NCI-H187 treated with DMSO at 0.1 percent for 48 hours (cell line): ENCODE data around the gene RHOF.

Source experiments
- DNase-seq: peaks from one replicate; lab custom pipeline; 2025; lab: John Stamatoyannopoulos, UW

RHOF gene

DNA sequence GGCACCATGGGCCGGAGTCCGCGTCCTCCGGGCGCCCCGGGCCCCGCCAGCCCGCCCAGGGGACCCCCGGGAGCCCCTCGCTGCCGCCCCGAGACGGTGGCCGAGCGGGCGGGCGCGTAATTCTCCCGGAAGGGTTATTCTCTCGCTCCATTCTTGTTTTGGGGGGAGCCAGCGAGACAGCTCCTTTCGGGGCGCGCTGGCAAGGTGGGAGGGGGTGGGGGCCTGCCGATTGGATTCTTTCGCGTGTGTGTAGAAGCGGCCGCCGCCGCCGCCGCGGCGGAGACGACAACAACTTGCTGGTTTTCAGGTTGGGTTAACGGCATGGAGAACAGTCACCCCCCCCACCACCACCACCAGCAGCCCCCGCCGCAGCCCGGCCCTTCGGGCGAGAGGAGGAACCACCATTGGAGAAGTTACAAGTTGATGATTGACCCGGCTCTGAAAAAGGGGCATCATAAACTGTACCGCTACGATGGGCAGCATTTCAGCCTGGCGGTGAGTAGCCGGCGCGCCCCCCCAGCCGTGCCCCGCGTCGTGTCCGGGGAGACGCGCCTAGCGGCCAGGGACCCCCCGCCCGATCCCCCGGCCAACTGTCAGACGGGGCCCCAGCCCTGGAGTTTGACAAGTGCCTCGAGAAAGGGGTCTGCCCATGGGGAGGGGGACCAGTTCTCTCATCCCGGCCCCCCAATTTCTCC is 11.1 kb upstream of the RHOF start:
- DNase-seq = no peak

GRCh38 chr12:121803861-121804416 is 10.5 kb upstream of the RHOF start, which contains the start of gene SETD1B:
Gene SETD1B (plus strand): TSS chr12:121804009. CDS start chr12:121804738, 729 bp downstream.
- DNase-seq = no peak

GRCh38 chr12:121802843-121803698 is 9.6 kb upstream of the RHOF start:
- DNase-seq = peak; percentile 87

GRCh38 chr12:121802485-121802842 is 9.0 kb upstream of the RHOF start:
- no peak for DNase-seq

GRCh38 chr12:121801595-121802484 is 8.4 kb upstream of the RHOF start:
- DNase-seq = no peak

- DNase-seq = no peak
Observed at GRCh38 chr12:121800694-121801594, 7.5 kb upstream of the RHOF start.

GRCh38 chr12:121799842-121800693 is 6.6 kb upstream of the RHOF start:
- DNase-seq = peak; percentile 52

DNA sequence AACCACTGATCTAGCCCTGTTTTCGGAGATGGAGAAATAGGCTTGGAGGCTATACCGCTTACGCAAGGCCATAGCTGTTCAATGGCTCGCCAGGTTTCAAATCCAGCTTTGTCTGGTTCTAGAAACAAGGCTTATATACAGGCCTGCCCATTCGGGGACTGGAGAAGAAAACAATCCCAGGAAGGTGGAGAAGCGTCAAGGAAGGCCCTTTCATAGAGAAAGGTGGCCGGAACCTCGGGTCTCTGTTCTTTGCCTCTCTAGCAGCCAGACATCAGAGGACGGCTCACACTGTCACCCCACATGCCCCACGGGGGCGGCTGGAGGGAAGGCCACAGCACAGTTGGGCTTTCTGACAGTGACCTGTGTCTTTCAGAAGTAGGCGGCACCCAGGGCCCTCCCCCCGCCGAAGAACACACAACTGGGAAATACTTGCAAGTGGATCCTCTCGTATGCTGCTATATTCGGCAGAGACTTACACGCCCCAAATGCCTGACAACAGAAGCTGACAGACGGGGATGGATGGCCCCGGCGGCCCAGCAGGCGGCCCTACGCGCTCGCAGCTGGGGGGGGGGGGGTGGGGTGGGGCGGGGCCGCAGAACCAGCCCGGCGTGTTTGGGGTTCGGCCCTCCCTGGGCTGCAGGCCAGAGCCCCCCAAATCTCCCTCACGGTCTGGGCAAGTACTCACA is 5.8 kb upstream of the RHOF start:
- peak; percentile 79 for DNase-seq

DNA sequence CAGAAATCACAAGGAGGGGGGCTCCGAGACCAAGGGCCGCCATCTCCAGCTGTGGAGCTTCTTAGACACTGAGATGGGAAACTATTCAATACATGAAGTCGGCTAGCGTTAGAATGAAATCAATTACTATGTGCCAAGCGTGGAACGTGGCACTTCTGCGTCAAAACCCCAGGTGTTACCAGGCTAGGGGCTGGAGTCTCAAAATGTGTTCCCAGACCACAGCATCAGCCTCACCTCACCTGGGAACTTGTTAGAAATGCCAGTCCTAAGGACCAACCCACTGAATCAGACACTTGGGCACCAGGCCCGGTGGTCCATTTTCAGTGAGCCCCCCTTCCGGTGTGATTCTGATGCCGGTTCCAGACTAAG is 5.3 kb upstream of the RHOF start:
- no peak for DNase-seq

DNA sequence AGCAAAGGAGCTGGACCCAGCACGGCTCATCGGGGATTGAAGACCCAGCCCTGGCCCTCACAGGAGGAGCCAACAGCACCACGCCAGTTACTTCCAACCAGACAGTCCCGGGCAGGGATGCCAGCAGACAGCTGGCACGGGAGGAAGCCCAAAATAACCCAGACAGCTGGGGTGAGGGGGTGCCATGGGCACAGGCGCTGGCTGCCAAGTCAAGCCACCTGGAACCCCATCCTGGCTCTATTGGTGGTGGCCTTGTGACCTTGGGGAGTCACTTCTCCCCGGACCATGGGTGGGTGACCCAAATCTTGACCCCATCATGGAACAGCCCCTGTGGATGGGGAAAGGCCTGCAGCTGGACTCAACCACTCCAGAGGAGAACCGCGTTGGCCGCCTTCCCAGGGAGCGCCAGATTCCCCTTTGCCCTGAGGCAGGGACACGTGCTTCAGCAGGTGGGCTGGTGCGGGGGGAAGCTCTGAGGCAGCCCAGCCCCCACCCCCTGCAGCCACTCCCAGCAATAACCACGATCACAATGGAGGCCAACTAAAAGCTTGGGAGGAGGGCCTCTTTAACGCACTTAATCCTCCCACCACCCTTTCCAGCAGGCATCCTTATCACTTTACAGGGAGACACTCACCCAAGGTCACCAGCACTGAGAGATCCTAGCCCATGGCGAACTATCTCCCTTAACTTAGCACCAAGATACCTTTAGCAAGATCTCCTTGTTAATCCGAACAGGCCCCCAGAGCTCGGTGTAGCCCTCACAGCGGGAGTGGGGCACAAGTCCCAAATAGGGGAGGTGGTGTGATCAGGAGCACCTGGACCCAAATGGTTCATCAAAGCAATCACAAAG is 4.7 kb upstream of the RHOF start:
- DNase-seq = peak; percentile 77

DNA sequence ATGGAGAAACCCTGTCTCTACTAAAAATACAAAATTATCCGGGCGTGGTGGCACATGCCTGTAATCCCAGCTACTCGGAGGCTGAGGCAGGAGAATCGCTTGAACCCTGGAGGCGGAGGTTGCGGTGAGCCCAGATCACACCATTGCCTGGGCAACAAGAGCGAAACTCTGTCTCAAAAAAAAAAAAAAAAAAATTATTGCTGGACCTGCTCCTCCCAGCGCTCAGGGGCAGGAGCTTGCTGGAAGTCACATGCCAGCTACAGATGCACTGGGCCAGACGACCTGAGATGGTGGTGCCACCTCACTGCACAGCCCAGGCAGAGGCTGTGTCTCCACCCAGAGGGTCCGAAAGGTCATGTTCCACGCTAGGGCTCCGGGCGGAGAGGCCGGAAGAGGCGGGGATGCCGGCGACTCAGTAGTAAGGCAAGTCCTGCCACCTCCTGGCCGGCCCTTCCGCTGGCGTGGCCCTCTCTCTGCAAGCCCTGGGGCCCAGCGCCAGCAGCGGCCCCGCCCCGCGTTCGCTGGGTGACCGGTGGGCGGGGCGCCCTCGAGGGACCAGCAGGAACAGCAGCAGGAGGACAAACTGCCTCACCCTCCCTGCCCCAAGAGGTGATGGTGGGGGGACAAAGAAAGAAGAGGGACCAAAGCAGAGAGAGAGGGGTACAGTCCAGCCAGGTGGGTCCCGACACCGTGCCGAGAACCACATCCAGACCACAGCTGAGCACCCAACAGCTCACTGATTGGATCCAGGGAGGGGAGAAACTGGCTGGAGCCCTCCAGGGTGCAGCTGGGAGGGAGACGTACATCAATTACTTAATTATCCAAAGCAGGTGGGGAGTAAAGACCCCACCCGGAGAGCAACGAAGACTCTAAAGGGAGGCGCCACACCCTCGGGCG is 3.6 kb upstream of the RHOF start:
- DNase-seq = no peak

DNA sequence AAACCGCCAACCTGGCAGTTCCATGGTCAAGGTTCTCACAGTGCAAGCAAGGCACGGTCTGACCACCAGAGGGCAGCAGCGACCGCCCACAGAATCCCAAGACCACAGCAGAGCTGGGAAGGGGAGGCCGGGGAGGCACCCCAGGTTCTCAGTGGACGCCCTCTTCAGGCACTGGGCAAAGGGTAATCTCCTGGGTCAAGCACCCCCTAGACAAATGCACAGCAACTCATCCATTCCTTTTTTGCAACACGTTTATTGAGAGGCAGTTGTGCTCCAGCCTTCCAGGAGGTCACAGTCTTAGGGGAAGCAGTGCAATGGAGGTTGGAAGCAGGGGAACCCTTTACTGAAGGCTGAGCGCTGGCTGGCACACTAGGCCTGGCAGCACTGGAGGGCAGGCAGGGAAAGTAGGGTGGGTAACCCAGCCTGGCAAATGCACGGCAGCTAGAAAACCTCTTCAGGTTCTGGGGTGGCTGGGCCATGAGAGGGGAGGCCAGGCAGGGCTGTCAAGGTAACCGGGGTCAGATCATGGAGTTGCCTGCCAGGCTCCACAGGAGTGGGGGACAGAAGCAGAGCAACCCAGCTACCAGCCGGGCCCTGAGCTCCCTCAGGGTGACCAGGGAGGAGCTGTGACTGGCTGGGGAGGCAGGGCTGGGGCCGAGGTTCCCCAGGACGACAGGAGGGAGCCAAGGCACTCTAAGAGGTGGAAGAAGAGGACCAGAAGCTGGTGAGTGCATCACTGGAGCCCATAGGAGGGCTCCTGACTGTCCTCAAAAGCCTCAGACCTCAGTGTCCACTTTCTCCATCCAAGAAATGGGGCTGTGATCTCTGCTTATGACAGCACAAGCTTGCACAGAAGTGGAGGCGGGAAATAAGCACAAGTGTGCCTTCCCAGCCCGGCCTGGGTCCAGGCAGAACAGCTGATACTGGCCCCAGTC is 1.8 kb upstream of the RHOF start:
- DNase-seq = no peak

DNA sequence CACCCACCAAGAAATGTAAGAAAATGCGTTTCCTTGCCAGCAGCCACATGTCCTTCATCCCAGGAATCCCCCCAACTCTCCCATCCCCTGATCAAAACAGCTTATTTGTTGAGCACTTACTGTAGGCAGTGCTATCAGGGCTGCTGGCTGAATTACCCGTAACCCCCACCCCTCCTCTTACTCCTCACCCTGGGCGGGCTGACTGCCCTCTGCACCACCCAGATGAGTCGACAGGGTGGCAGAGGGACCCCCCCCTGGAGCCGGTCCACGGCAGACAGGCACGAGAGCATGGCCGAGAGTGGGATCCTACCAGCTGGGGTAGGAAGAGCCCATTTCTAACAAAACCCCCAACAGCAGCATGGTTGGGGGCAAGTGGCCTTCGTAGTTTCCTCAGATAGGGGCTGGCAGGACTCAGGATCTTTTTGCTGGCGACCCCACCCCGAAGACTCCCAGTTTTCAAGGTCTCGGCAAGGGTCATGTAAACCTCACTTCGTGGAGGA is 1.1 kb upstream of the RHOF start:
- DNase-seq = no peak

DNA sequence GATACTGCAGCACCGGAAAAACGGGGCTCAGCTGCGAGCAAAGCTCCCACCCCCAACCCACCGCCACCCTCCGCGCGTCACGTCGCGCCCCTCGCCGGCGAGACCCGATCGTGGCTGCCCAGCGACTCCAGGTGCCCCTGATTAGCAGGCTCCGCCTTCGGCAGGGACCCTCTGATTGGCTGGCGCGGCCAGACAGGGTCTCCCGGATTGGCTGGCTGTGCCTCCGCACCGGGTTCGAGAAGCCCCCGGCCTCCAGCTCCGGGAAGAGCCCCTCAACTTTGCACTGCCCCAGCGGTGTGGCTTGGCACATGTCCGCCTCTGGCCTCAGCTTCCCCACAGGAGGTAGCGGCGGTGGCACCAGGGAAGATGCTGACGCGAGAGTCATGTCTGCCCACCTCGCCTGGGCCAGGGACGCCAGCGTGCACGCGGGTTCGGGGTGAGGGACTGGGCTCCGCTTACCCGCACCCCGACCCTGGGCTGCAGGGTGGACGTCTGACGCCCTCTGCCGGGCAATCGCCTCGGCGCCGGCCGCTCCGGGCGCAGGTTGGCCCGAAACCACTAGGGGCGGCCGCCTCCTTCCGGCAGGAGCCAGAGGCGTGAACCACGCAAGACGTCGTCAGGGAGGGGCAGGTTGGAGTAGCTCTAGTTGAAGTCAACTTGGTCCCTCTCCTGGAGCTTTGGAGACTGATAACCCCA is 498 bp upstream of the RHOF start:
- no peak for DNase-seq

DNA sequence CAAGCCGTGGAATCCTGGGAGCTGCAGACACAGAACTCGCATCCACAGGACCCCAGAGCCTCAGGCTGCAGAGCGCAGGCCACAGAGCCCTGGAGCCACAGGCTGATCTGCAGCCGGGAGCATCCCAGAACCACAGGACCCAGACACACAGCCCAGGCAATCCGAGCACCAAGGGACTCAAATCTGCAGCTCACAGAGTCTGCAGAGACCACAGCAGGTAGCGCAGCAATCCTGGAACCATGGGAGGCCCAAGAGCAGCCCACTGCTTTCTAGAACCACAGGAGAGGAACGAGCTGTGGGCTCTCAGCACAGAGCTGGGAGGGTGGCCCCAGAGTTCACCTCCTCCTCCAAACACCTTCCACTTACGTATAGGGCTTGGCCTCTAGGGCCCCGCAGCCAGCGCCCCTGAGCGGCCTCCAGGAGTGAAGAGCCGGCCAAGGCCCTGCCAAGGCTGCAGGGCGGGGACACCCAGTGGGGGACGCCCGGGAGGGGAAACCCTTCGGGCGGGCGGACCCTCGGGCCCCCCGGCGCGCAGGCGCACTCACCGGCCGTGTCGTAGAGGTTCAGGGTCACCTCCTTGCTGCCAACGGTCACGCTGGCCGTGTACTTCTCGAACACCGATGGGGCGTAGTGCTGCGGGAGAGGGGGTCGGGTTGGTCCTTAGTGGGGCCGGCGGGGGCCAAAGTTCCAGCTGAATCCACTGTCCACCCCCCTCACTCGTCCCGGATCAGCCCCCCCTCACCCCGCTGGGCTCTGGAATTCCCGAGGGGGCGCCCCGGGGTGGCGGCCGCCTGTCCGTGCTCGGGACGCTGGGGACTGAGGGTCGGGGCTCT is 665 bp downstream of the RHOF start:
- no peak for DNase-seq
